ENCODE data around the gene ABLIM1.

DNA sequence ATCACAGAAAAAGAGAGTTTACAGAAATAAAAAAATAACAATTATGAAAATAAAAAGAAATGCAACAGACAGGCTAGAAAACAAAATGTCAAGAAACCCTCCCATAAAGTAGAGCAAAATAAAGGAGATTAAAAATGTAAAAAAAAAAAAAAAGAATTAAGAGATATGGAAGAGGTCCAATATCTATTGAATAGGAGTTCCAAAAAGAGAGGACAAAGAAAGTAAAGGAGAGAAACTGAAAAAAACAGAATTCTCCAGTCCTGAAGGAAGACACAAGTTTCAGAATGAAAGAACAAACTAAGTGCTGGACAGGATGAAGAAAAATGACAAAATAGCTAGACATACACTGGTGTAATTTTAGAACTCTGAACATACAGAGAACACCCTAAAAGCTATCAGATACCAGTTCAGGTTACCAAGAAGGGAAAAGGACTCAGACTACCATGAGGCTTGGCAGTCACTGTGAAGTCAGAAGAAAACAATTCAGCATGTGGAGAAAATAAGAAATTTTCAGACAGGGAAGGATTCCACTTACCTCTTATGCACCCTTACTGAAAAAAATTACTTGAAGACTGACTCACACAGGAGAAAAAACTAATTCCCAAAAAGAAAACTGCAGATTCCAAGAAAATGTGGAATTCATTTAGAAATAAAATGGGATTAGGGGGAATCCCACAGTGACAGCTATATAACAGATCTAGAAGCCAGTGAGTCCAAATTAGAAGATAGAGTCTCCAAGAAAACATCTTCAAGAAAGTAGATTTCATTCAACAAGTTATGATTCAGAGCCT is 40.4 kb upstream of the ABLIM1 start:
- TF ChIP-seq, protein P1, sequence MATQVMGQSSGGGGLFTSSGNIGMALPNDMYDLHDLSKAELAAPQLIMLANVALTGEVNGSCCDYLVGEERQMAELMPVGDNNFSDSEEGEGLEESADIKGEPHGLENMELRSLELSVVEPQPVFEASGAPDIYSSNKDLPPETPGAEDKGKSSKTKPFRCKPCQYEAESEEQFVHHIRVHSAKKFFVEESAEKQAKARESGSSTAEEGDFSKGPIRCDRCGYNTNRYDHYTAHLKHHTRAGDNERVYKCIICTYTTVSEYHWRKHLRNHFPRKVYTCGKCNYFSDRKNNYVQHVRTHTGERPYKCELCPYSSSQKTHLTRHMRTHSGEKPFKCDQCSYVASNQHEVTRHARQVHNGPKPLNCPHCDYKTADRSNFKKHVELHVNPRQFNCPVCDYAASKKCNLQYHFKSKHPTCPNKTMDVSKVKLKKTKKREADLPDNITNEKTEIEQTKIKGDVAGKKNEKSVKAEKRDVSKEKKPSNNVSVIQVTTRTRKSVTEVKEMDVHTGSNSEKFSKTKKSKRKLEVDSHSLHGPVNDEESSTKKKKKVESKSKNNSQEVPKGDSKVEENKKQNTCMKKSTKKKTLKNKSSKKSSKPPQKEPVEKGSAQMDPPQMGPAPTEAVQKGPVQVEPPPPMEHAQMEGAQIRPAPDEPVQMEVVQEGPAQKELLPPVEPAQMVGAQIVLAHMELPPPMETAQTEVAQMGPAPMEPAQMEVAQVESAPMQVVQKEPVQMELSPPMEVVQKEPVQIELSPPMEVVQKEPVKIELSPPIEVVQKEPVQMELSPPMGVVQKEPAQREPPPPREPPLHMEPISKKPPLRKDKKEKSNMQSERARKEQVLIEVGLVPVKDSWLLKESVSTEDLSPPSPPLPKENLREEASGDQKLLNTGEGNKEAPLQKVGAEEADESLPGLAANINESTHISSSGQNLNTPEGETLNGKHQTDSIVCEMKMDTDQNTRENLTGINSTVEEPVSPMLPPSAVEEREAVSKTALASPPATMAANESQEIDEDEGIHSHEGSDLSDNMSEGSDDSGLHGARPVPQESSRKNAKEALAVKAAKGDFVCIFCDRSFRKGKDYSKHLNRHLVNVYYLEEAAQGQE (IDR thresholded peaks at IDR 0.05; ENCODE audit: low read depth): no peak
- TF ChIP-seq, protein P2, sequence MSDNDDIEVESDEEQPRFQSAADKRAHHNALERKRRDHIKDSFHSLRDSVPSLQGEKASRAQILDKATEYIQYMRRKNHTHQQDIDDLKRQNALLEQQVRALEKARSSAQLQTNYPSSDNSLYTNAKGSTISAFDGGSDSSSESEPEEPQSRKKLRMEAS (IDR thresholded peaks at IDR 0.05): no peak
- no peak for TF ChIP-seq CEBPB (IDR thresholded peaks at IDR 0.05)
- TF ChIP-seq TAF1 (IDR thresholded peaks at IDR 0.05; ENCODE audit: low read depth): no peak
- no peak for TF ChIP-seq FOXM1 (IDR thresholded peaks at IDR 0.05; ENCODE audit: borderline replicate concordance, low read depth)
- TF ChIP-seq, protein P3, sequence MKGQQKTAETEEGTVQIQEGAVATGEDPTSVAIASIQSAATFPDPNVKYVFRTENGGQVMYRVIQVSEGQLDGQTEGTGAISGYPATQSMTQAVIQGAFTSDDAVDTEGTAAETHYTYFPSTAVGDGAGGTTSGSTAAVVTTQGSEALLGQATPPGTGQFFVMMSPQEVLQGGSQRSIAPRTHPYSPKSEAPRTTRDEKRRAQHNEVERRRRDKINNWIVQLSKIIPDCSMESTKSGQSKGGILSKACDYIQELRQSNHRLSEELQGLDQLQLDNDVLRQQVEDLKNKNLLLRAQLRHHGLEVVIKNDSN (IDR thresholded peaks at IDR 0.05): no peak
- no peak for TF ChIP-seq EP300 (IDR thresholded peaks at IDR 0.05; ENCODE audit: borderline replicate concordance)
- no peak for TF ChIP-seq RAD21 (IDR thresholded peaks at IDR 0.05; ENCODE audit: low read depth)
- TF ChIP-seq TEAD4 (IDR thresholded peaks at IDR 0.05): no peak
- TF ChIP-seq ZBTB7A (IDR thresholded peaks at IDR 0.05; ENCODE audit: low read depth): no peak
- TF ChIP-seq YY1 (IDR thresholded peaks at IDR 0.05; ENCODE audit: low read depth): no peak
- TF ChIP-seq EGR1 (IDR thresholded peaks at IDR 0.05): no peak

Data from Ishikawa (cell line).